ENCODE results near the gene ITIH4.

Gene ITIH4

DNA sequence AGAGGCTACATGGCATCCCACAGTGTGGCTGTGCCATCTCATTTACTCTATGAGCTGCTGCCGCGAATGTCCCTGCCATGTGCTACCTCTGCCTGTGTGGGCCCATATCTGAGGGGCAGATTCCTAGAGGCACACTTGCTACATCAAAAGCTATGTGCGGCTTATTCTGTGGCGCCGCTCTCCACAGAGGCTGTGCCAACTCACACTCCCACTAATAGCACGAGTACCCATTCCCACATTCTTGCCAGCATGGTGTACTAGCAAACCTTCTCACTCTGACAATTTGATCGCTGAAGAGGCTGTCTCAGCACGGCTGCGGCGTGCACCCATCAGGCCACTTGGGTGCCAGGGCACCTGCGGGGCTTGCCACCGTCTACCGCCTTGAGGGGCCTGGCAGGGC, 35.5 kb upstream of the ITIH4 start:
- TF ChIP-seq, protein P1, sequence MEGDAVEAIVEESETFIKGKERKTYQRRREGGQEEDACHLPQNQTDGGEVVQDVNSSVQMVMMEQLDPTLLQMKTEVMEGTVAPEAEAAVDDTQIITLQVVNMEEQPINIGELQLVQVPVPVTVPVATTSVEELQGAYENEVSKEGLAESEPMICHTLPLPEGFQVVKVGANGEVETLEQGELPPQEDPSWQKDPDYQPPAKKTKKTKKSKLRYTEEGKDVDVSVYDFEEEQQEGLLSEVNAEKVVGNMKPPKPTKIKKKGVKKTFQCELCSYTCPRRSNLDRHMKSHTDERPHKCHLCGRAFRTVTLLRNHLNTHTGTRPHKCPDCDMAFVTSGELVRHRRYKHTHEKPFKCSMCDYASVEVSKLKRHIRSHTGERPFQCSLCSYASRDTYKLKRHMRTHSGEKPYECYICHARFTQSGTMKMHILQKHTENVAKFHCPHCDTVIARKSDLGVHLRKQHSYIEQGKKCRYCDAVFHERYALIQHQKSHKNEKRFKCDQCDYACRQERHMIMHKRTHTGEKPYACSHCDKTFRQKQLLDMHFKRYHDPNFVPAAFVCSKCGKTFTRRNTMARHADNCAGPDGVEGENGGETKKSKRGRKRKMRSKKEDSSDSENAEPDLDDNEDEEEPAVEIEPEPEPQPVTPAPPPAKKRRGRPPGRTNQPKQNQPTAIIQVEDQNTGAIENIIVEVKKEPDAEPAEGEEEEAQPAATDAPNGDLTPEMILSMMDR (conservative IDR thresholded peaks at IDR 0.05; ENCODE audit: low read length), result no peak
- H3K79me2 ChIP-seq (ENCODE audit: insufficient read depth, low read length), result no peaks in the 10 kb centered on the region
- no peaks in the 10 kb centered on the region for H4K20me1 ChIP-seq (ENCODE audit: insufficient read depth, low read length, poor library complexity, severe bottlenecking)
- H3K9ac ChIP-seq (ENCODE audit: low read depth, low read length, poor library complexity, severe bottlenecking), result no peak overlapping the region
- no peak overlapping the region for H3K4me2 ChIP-seq (ENCODE audit: low read depth, low read length, poor library complexity, severe bottlenecking)
- H3K4me1 ChIP-seq (ENCODE audit: insufficient read depth, low read length, poor library complexity, severe bottlenecking), result no peaks in the 10 kb centered on the region
- no peaks in the 10 kb centered on the region for H3K36me3 ChIP-seq (ENCODE audit: insufficient read depth, low read length)
- H3K27me3 ChIP-seq (ENCODE audit: insufficient read depth, low read length, poor library complexity, severe bottlenecking), result no peaks in the 10 kb centered on the region
- no peaks in the 10 kb centered on the region for H3K9me3 ChIP-seq (ENCODE audit: insufficient read depth, low read depth, low read length)
- no peak overlapping the region for H3K4me3 ChIP-seq (ENCODE audit: low read length, poor library complexity, severe bottlenecking)
- no peaks in the 10 kb centered on the region for H3K9me2 ChIP-seq (replicated peaks; ENCODE audit: low read depth, low read length)
- no peak overlapping the region for H2AFZ ChIP-seq (ENCODE audit: low read length)
- no peaks in the 10 kb centered on the region for H3F3A ChIP-seq (ENCODE audit: low read depth)

DNA sequence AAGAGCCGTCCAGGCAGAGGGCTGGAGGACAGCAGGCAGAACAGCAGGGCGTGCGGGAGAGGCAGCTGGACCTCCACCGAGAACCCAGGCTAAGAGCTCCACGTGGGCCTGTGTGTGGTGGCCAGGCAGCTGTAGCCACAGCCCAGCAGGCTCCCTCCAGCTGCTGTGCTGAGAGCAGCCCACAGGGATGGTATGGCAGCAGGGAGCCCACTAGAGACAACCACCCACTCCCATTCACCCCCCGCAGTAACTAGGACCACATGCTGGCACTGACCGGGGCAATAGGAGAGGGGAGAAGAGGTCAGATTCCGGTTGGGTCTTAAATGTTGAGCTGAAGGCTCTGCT, 29.9 kb upstream of the ITIH4 start:
- no peak for TF ChIP-seq EZH2phosphoT487 (IDR thresholded peaks at IDR 0.05; ENCODE audit: borderline replicate concordance)
- Histone ChIP-seq H3K79me2 (ENCODE audit: insufficient read depth, low read length) (no peaks in the 10 kb centered on the region), H3K9me3 (ENCODE audit: insufficient read depth, low read depth, low read length) (no peaks in the 10 kb centered on the region), H3K36me3 (ENCODE audit: insufficient read depth, low read length) (no peaks in the 10 kb centered on the region), H3K4me2 (ENCODE audit: low read depth, low read length, poor library complexity, severe bottlenecking) (no peak overlapping the region), H3K4me3 (ENCODE audit: low read length, poor library complexity, severe bottlenecking) (no peak overlapping the region), H3K9me2 (replicated peaks; ENCODE audit: low read depth, low read length) (no peaks in the 10 kb centered on the region), H3K9ac (ENCODE audit: low read depth, low read length, poor library complexity, severe bottlenecking) (no peak overlapping the region), H2AFZ (ENCODE audit: low read length) (no peak overlapping the region), H3F3A (ENCODE audit: low read depth) (no peaks in the 10 kb centered on the region), H3K27me3 (ENCODE audit: insufficient read depth, low read length, poor library complexity, severe bottlenecking) (no peaks in the 10 kb centered on the region), H4K20me1 (ENCODE audit: insufficient read depth, low read length, poor library complexity, severe bottlenecking) (no peaks in the 10 kb centered on the region), H3K4me1 (ENCODE audit: insufficient read depth, low read length, poor library complexity, severe bottlenecking) (no peaks in the 10 kb centered on the region)

DNA sequence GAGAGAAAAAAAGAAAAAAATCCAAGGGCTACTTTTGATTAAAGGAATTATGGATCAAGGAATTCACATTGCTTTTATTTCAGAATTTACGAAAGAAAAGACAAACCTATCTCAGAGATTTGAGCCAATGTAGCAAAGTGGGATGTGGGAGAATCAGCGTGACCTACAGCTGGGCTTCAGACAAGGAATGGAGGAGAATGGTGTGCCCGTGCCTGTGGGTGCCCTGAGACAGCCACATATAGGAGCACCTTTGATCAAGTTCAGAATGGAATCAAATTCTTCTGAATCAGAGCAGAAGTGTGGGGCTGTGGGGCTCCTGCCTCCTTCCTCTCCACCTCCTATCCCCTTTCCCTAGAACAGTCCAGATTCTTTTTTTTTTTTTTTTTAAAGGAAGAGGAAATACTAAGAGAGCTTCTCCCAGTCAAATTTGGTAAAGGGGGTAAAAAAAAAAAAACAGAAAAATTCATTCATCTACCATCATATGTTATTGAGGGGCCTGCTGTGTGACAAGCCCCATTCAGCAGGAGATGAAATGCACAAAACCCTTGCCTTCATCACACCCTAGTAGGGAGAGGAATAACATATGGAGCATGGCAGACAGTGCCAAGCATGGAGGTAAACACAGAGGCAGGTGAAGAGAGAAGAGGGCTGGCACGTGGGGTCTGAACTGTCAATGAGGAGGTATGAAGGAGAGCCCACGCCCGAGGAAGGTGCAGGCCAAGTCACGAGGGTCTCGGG, 29.4 kb upstream of the ITIH4 start:
- Histone ChIP-seq H3K79me2 (ENCODE audit: insufficient read depth, low read length) (no peaks in the 10 kb centered on the region), H3K4me2 (ENCODE audit: low read depth, low read length, poor library complexity, severe bottlenecking) (no peak overlapping the region), H4K20me1 (ENCODE audit: insufficient read depth, low read length, poor library complexity, severe bottlenecking) (no peaks in the 10 kb centered on the region), H3K4me3 (ENCODE audit: low read length, poor library complexity, severe bottlenecking) (no peak overlapping the region), H3K9me3 (ENCODE audit: insufficient read depth, low read depth, low read length) (no peaks in the 10 kb centered on the region), H3K9ac (ENCODE audit: low read depth, low read length, poor library complexity, severe bottlenecking) (no peak overlapping the region), H3K4me1 (ENCODE audit: insufficient read depth, low read length, poor library complexity, severe bottlenecking) (no peaks in the 10 kb centered on the region), H3K27me3 (ENCODE audit: insufficient read depth, low read length, poor library complexity, severe bottlenecking) (no peaks in the 10 kb centered on the region), H3K9me2 (replicated peaks; ENCODE audit: low read depth, low read length) (no peaks in the 10 kb centered on the region), H2AFZ (ENCODE audit: low read length) (no peak overlapping the region), H3K36me3 (ENCODE audit: insufficient read depth, low read length) (no peaks in the 10 kb centered on the region; the same call in 1 of the 2 replicates), H3F3A (ENCODE audit: low read depth) (no peaks in the 10 kb centered on the region)
- TF ChIP-seq EZH2phosphoT487 (IDR thresholded peaks at IDR 0.05; ENCODE audit: borderline replicate concordance), result no peak
- TF ChIP-seq, protein P1 (conservative IDR thresholded peaks at IDR 0.05; ENCODE audit: low read length), result no peak

DNA sequence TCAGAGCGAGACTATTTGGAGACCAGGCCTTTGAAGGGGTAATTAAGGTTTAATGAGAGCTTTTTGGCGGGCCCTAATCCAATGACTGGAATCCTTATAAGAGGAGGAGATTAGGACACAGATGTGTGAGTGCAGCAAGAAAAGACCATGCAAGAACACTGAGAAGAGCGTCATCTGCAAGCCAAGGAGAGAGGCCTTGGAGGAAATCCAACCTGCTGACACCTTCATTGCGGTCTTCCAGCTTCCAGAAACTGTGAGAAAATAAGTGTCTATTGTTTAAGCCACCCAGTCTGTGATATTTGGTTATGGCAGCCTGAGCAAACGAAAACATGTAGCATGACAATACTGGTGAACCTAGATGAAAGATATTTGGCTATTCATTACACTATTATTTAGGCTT, 27.4 kb upstream of the ITIH4 start:
- H3K9ac ChIP-seq (ENCODE audit: low read depth, low read length, poor library complexity, severe bottlenecking), result no peak overlapping the region
- no peak overlapping the region for H3K4me3 ChIP-seq (ENCODE audit: low read length, poor library complexity, severe bottlenecking)
- H2AFZ ChIP-seq (ENCODE audit: low read length), result no peak overlapping the region
- H3K27me3 ChIP-seq (ENCODE audit: insufficient read depth, low read length, poor library complexity, severe bottlenecking), result no peaks in the 10 kb centered on the region
- H3K4me2 ChIP-seq (ENCODE audit: low read depth, low read length, poor library complexity, severe bottlenecking), result no peak overlapping the region
- TF ChIP-seq EZH2phosphoT487 (IDR thresholded peaks at IDR 0.05; ENCODE audit: borderline replicate concordance), result no peak
- TF ChIP-seq, protein P1 (conservative IDR thresholded peaks at IDR 0.05; ENCODE audit: low read length), result no peak
- no peaks in the 10 kb centered on the region for H3K4me1 ChIP-seq (ENCODE audit: insufficient read depth, low read length, poor library complexity, severe bottlenecking)
- no peaks in the 10 kb centered on the region for H3K79me2 ChIP-seq (ENCODE audit: insufficient read depth, low read length)
- no peaks in the 10 kb centered on the region for H3F3A ChIP-seq (ENCODE audit: low read depth)
- no peaks in the 10 kb centered on the region for H4K20me1 ChIP-seq (ENCODE audit: insufficient read depth, low read length, poor library complexity, severe bottlenecking)
- H3K9me2 ChIP-seq (replicated peaks; ENCODE audit: low read depth, low read length), result no peaks in the 10 kb centered on the region
- no peaks in the 10 kb centered on the region for H3K9me3 ChIP-seq (ENCODE audit: insufficient read depth, low read depth, low read length)
- H3K36me3 ChIP-seq (ENCODE audit: insufficient read depth, low read length), result peaks cover 4% of the 10 kb centered on the region; the same call in 1 of the 2 replicates
